Endometrium (tissue), 2 donors: ENCODE measurements around the gene CLBA1.
"Not testable (repeated sequence)": the region's sequence is repeated elsewhere in the genome, so short reads cannot be mapped to it uniquely, and the experiment has no call there.

Source experiments
- FAIRE-seq: peaks from 2 replicates; lab custom pipeline; 2012; peaks lifted over from hg19 to GRCh38; lab: Jason Lieb, UNC
- donor health status: control.
- donor health status: control.

Gene CLBA1

DNA sequence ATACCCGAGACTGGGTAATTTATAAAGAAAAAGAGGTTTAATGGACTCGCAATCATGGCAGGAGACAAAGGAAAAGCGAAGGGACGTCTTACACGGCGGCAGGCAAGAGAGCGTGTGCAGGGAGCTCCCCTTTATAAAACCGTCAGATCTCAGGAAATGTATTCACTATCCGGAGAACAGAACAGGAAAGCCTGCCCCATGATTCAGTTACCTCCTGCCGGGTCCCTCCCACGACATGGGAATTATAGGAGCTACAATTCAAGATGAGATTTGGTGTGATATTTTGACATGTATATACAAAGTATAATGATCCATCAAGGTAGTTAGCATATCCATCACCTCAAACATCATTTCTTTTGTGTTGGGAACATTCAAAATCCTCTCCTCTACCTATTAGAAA, 37.6 kb downstream of the CLBA1 start:
- FAIRE-seq = no peak

- no peak for FAIRE-seq
Measured at GRCh38 chr14:105023791-105024480, 38.3 kb downstream of the CLBA1 start.

DNA sequence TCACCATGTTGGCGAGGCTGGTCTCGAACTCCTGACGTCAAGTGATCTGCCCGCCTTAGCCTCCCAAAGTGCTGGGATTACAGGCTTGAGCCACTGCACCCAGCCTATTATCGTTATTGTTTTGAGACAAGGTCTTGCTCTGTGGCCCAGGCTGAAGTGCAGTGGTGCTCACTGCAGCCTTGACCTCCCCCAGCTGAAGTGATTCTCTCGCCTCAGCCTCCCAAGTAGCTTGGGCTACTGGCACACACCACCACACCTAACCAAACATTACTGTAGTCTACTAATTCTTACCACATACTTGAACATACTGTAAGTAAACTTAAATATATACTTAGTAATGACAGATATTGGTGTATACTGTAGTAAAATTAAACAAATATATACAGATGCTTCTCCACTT, 39.8 kb downstream of the CLBA1 start:
- no peak for FAIRE-seq

- no peak for FAIRE-seq
Measured at GRCh38 chr14:105026033-105026785, 40.6 kb downstream of the CLBA1 start.

DNA sequence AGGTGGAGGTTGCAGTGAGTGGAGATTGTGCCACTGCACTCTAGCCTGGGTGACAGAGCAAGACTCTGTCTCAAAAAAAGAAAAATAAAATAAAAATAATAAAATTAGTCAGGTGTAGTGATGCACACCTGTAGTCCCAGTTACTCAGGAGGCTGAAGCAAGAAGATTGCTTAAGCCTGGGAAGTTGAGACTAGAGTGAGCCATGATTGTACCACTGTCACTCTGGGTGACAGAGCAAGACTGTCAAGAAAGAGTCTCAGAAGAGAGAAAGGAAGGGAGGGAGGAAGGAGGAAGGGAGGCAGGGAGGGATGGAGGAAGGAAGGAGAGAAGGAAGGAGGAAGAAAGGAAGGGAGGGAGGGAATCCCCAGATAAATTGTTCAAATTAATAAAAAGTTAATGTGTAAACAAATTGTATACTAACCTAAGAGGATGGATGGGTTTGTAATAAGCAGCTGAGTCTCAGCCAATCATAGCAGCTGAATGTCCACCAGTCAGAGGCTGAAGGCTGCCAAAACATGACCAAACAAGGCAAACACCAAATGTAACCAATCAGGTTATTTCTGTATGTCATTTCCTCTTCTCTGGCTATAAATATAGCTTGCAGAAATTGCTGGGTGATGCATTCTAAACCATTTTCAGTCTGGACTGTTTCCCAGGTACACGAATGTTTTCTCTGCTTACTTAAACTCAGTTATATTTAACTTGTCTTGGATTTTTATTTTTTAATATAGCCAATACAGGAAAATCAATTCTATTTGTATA, 41.4 kb downstream of the CLBA1 start:
- FAIRE-seq = no peak

DNA sequence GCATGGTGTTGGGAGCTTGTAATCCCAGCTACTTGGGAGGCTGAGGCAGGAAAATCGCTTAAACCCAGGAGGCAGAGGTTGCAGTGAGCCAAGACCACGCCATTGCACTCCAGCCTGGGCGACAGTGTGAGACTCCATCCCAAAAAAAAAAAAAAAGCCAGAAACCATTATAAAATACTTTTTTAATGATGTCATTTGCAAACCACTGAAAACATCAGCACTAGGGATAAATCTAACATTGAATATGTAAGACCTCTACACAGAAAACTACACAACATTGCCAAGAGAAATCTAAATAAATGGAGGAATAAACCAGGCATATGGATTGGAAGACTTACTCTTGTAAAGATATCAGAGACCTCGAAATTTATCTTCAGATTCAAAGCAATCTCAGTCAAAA, 42.1 kb downstream of the CLBA1 start:
- not testable (repeated sequence) for FAIRE-seq

GRCh38 chr14:105028251-105028927, 42.8 kb downstream of the CLBA1 start:
- FAIRE-seq = no peak

DNA sequence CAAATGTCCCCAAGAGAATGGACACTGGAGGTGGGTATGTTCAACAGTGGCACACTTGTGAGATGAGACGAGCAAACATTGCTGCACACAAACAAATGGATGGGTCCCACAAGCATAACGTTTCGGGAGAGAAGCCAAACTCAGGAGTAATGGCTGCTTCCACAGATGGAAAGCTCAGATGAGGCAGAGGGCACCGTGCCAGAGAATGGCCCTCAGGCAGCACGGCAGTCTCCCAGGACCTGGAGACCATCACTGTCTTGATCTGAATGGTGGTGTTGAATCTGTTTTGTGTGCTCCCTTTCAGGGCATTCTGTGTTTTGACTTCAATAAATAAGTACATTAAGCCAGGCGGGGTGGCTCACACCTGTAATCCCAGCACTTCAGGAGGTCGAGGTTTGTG, 43.8 kb downstream of the CLBA1 start:
- FAIRE-seq = no peak

DNA sequence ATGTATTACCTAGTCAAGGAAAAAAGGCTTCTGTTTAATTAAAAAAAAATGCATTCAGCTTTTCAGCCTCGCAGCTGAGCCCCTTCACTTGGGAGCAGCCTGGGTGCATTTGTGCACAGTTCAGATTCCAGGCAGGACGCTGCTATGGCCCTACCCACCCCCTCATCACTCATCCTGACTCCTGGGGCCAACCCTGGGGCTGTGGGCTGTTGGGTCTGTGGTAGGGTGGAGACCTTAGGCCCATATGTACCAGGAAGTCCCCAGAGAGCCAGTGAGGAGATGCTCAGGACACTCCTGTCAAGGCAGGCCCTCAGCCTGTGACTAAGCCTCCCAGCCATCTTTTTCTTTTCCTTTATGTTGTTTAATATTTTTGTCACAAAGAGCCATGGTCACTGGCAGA, 44.6 kb downstream of the CLBA1 start:
- FAIRE-seq = no peak

DNA sequence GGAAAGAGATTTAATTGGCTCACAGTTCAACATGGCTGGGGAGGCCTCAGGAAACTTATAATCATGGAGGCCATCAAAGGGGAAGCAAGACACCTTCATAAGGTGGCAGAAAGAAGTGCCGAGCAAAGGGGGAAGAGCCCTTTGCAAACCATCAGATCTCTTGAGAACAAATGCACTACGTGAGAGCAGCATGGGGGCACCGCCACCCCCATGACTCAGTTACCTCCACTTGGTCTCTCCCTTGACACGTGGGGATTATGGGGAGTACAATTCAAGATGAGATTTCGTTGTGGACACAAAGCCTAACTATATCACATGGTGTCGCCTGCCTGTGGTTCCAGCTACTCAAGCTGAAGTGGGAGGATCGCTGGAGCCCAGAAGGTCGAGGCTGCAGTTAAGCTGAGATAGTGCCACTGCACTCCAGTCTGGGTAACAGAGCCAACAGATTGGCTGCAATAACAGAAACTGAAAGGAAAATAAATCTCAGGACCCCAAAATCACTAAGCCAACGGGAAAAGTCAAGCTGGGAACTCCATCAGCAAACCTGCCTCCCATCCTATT, 45.3 kb downstream of the CLBA1 start:
- FAIRE-seq = no peak

DNA sequence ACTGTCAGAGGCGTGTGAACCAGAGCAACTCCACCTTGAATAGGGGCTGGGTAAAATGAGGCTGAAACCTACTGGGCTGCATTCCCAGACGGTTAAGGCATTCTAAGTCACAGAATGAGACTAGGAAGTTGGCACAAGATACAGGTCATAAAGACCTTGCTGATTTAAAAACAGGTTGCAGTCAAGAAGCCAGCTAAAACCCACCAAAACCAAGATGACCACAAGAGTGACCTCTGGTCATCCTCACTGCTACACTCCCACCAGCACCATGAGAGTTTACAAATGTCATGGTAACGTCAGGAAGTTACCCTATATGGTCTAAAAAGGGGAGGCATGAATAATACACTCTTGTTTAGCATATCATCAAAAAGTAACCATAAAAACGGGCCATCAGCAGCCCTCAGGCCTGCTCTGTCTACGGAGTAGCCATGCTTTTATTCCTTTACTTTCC, 46.9 kb downstream of the CLBA1 start:
- FAIRE-seq = not testable (repeated sequence)

- FAIRE-seq = not testable (repeated sequence)
Measured at GRCh38 chr14:105033412-105033900, 47.9 kb downstream of the CLBA1 start.

DNA sequence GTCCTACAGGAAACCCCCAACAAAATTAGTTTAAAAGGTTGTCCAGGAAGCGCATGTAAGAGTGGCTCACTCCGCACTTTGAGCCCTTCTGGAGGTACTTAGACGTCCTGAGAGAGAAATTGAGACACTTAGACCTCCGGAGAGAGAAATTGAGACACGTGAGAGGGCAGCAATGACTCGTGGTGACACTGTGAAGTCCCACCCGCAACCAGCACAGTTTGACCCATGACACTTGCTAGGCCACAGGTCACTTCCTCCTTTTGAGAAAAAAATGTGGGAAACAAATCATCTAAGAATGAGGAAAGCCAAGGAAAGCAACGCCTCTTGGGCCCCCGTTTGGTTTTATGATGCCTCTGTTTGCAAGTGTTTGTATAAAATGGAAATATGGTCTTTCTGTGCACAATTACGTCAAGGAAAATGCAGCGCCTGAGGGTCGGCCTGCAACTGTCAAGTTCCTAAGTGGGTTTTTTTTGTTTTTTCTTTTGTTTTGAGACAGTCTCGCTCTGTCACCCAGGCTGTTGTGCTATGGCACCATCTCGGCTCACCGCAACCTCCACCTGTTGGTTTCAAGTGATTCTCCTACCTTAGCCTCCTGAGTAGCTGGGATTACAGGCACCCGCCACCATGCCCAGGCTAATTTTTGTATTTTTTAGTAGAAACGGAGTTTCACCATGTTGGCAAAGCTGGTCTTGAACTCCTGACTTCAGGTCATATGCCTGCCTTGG, 48.9 kb downstream of the CLBA1 start:
- FAIRE-seq = no peak

DNA sequence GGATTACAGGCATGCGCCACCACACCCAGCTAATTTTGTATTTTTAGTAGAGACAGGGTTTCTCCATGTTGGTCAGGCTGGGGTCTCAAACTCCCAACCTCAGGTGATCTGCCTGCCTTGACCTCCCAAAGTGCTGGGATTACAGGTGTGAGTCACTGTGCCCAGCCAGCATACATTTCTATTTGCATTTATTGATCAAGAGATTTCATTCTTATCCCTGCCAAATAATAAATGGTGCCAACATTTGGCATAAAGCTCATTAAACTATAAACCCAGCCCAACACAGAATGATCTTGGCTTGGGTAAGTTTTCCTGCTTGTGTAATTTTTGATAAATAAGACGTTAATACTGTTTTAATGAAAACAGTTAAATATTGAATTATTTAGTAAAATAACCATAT, 50.0 kb downstream of the CLBA1 start:
- FAIRE-seq = not testable (repeated sequence)

- FAIRE-seq = no peak
Measured at GRCh38 chr14:105039458-105040205, 54.0 kb downstream of the CLBA1 start.

- no peak for FAIRE-seq
Measured at GRCh38 chr14:105041841-105042765, 56.5 kb downstream of the CLBA1 start.

- FAIRE-seq = no peak
Measured at GRCh38 chr14:105042813-105043212, 57.2 kb downstream of the CLBA1 start.

DNA sequence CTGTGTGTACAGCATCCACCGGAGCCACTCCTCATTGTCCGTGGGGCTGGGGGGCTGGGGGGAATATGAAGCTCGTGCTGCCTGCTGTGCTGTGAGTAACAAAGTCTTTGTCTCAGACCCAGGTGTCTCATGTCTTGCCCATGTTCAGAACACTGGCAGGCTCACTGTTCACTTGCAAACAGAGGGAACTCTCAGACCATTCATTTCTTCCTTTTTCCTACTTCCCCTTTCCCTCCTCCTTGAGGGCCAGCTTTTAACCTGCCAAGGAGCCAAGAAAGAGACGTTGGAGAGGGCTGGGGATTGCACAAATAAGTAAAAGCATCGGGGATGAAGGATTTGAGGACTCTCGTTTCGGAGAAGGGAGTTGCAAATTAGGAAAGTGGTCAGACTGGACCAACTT, 58.1 kb downstream of the CLBA1 start:
- FAIRE-seq = no peak
